HG03354 (cell line): Measurements from ENCODE around the gene CCNYL1.

Experiments
- ATAC-seq: cut with Tn5 transposase; IDR thresholded peaks from one replicate; pipeline ENCODE4 v1.9.1; 2021; ENCODE audit warnings: mild to moderate bottlenecking; ENCODE audit not compliant: unreplicated experiment, poor library complexity, severe bottlenecking

CCNYL1 gene

GRCh38 chr2:207762146-207762545, 50.7 kb downstream of the CCNYL1 start:
- no peak for ATAC-seq

- no peak for ATAC-seq
Measured at GRCh38 chr2:207763303-207763917, 52.0 kb downstream of the CCNYL1 start.

GRCh38 chr2:207764096-207764630, 52.7 kb downstream of the CCNYL1 start:
- no peak for ATAC-seq

DNA sequence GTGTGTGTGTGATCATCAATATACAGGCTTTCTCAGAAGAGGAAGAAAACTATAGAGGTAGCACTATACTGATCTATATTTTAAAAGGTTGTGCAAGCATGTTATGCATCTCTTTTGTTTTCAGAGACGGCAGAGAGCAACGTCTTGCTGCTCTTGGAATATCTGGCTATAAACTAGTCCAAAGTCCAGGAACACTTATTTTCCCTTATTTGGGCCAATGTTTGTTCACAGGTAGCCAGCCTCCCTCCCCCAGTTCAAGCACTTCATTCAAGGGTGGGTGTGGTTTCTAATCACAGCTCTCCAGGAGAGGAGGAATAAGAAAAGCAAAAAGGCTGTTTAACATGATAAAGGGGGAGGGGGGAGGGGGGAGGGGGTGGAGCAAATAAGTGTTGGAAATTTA, 54.1 kb downstream of the CCNYL1 start:
- no peak for ATAC-seq

DNA sequence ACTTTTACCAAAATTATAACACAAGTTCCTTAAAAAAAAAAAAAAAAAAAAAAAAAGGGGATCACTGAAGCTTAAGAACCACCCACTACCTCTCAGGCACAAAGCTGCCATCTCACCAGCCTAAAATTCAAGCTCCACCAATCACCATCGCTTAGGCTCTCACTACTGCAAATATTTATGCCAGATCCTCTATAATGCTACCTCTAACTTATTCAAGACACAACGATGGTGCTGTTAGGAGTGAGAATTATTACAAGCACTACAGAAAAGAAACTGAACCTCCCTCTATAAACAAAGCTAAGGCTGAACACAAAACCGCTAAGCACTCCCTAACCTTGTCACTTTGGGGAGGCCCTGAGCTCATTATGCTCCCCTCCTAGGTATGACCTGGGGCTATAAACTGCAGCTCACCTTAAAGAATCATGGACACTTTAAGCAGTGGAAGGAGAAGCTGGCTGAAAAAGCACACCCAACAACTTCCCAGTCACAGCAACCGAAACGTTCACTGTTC, 54.7 kb downstream of the CCNYL1 start:
- ATAC-seq, result no peak

GRCh38 chr2:207766697-207767460, 55.4 kb downstream of the CCNYL1 start:
- no peak for ATAC-seq

DNA sequence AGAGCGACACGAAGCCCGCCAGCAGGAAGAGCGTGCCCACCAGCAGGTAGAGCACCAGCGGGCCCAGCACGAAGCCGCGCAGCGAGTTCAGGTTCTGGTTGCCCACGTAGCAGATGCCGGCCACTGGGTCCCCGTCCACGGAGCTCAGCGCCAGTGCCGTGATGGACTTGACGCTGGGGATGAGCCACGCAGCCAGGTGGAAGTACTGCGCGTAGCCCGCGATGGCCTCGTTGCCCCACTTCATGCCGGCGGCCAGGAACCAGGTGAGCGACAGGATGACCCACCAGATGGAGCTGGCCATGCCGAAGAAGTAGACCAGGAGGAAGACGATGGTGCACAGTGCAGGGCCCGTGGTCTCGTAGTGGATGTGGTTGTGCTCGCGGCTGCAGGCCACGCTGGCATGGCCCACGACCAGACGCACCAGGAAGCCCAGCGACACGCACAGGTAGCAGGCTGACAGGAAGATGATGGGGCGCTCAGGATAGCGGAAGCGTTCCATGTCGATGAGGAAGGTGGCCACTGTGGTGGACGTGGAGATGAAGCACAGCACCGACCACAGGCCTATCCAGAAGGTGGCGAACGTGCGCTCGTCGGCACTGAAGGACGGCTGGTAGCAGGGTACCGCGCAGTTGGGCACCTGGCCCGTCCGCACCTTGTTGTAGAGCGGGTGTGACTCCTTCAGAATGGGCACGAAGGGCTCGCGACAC, 56.2 kb downstream of the CCNYL1 start:
- ATAC-seq, result no peak

- peak; percentile 17 for ATAC-seq
Measured at GRCh38 chr2:207768168-207768865, 56.9 kb downstream of the CCNYL1 start.

GRCh38 chr2:207768866-207769596, 57.6 kb downstream of the CCNYL1 start:
- ATAC-seq, result peak; percentile 24

GRCh38 chr2:207770602-207771404, 59.4 kb downstream of the CCNYL1 start:
- no peak for ATAC-seq

DNA sequence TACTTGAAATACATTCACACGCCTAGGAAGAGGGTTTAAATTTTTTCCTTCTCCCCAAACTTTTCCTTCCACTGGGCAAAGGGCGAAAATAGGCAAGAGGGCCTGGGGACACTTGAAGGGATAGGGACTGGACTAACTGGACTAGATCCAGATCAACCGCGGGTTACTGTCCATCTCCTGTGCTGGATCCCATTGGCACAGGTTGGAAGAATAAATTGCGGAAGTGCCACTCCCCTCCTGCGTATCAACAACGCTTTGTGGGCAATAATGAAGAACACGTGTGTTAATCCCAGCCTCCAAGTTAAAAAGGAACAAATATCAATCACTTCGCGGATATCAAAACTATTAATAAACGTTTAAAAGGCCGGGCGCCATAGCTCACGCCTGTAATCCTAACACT, 60.0 kb downstream of the CCNYL1 start:
- no peak for ATAC-seq

DNA sequence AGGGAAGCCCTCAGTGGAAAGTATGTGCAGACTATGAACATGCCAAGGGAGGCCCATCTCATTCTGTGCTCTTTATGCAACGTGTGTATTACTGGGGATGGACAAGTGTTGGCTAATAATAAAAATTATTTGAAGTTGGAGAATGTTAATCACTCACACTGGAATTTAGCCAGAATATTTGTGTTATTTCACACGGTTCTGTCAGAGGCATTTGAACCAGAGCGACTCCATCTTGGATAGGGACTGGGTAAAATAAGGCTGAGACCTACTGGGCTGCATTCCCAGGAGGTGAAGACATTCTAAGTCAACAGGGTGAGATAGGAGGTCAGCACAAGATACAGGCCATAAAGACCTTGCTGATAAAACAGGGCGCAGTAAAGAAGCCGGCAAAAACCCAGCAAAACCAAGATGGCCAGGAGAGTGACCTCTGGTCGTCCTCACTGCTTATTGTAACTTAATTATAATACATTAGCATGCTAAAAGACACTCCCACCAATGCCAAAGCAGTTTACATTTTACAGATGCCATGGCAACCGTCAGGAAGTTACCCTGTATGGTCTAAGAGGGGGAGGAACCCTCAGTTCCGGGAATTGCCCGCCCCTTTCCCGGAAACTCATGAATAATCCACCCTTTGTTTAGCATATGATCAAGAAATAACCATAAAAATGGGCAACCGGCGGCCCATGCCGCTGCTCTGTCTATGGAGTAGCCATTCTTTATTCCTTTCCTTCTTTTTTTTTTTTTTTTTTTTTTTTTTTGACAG, 60.8 kb downstream of the CCNYL1 start:
- ATAC-seq, result no peak

- ATAC-seq, result no peak
Measured at GRCh38 chr2:207772844-207773205, 61.4 kb downstream of the CCNYL1 start.

- ATAC-seq, result no peak
Measured at GRCh38 chr2:207775473-207775872, 64.0 kb downstream of the CCNYL1 start.

DNA sequence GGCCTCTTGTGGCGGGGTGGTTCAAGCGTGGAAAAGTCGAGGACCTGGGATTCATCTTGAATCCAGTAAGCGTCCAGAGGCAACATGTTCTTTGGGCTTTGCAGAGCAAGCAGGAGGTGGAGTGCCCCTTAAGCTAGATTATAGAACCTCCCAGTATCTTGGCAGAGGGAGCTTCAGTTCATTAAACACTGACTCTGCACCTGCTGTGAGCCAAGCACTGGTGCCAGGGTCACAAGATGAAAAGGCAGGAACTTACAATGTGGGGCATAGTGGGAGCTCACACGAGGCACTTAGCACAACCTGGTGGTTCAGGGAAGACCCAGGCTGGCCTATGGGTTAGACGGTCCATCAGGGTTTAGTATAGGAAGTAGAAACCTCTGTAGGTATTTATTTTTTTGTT, 65.7 kb downstream of the CCNYL1 start:
- no peak for ATAC-seq

DNA sequence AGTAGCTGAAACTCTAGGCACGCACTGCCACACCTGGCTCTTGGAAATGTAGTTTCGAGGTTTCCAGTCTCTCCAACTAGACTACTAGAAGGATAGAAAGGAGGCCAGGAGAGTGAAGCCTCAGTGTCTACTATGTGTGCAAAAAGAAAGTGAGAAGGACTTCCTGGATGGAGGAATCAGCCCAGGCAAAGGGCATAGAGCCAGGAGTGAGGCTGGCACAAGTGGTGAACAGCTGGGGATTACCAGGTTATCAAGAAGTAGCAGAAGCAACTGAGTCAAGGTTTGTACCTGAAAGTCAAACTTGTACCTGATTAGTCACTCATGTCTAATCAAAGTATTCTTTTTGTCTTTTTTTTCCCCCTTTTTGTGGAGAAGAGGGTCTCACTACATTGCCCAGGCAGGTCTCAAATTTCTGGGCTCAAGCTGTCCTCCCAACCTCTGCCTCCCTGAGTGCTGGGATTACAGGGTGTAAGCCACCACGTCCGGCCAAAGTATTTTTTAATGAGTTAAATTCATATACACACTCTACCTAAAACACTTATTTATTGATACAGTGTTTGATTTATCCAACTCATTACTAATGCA, 67.0 kb downstream of the CCNYL1 start:
- no peak for ATAC-seq

- ATAC-seq, result no peak
Measured at GRCh38 chr2:207779523-207779922, 68.1 kb downstream of the CCNYL1 start.
